ENCODE data around the gene APOA4. TPM values are rescaled to one million over a fixed set of nuclear protein-coding genes. Genes with fewer than 3 reads are reported as not detected.

Gene APOA4
- total and polyA plus RNA-seq, 12 donors = 0.17 to 1.1 TPM; not detected in 10

GRCh38 chr11:116851626-116852025, 28.5 kb upstream of the APOA4 start:
- Histone ChIP-seq H3K4me1 (replicated peaks in 1 of 2) (peaks cover 0 to 26% of the 10 kb centered on the region in 2 donors), H3K27me3 (no peaks in the 10 kb centered on the region), H3K9me3 (replicated peaks in 1 of 3) (no peaks in the 10 kb centered on the region), H3K27ac (peak overlapping the region in 1 of 5 donors; percentile 13), H3K36me3 (replicated peaks in 1 of 2) (peaks cover 0 to 22% of the 10 kb centered on the region in 2 donors), H3K4me3 (no peak overlapping the region)
- TF ChIP-seq CTCF (IDR thresholded peaks at IDR 0.05) = no peak
- TF ChIP-seq POLR2A (IDR thresholded peaks at IDR 0.05) = no peak
- no peak for DNase-seq
- WGBS, 4 donors = 68 to 82% (median 75%) methylated on average over 7 of the region's 7 CpGs
- intact Hi-C loops (cut with DNase I) = no loop called here

- no peak overlapping the region for H3K4me3 ChIP-seq
- no peak for DNase-seq
- no peak for TF ChIP-seq POLR2A (IDR thresholded peaks at IDR 0.05)
- no peak for TF ChIP-seq CTCF (IDR thresholded peaks at IDR 0.05)
- peaks cover 0 to 41% of the 10 kb centered on the region in 2 donors for H3K36me3 ChIP-seq (replicated peaks in 1 of 2)
- H3K27me3 ChIP-seq = no peaks in the 10 kb centered on the region
- H3K9me3 ChIP-seq (replicated peaks in 1 of 3) = no peaks in the 10 kb centered on the region
- intact Hi-C loops (cut with DNase I) = no loop called here
- peaks cover 0 to 26% of the 10 kb centered on the region in 2 donors for H3K4me1 ChIP-seq (replicated peaks in 1 of 2)
- WGBS, 4 donors = 79 to 90% (median 88%) methylated on average over 6 of the region's 6 CpGs
- H3K27ac ChIP-seq = no peak overlapping the region
These were observed 26.4 kb upstream of the APOA4 start for GRCh38 chr11:116849486-116849885.

- no peaks in the 10 kb centered on the region for H3K27me3 ChIP-seq
- DNase-seq = no peak
- no peaks in the 10 kb centered on the region for H3K9me3 ChIP-seq (replicated peaks in 1 of 3)
- no peak overlapping the region for H3K27ac ChIP-seq
- TF ChIP-seq CTCF (IDR thresholded peaks at IDR 0.05) (no peak), POLR2A (IDR thresholded peaks at IDR 0.05) (no peak)
- intact Hi-C loops (cut with DNase I) = no loop called here
- peaks cover 0 to 26% of the 10 kb centered on the region in 2 donors for H3K4me1 ChIP-seq (replicated peaks in 1 of 2)
- no peak overlapping the region for H3K4me3 ChIP-seq
- peaks cover 0 to 42% of the 10 kb centered on the region in 2 donors for H3K36me3 ChIP-seq (replicated peaks in 1 of 2)
- WGBS, 4 donors = 95 to 99% (median 97%) methylated on average over 8 to 12 of the region's 12 CpGs
These were observed 26.0 kb upstream of the APOA4 start for GRCh38 chr11:116849060-116849459.

GRCh38 chr11:116847612-116848011, 24.5 kb upstream of the APOA4 start:
- DNase-seq = no peak
- peaks cover 0 to 48% of the 10 kb centered on the region in 2 donors for H3K36me3 ChIP-seq (replicated peaks in 1 of 2)

More at GRCh38 chr11:116847612-116848011, 24.5 kb upstream of the APOA4 start:
- intact Hi-C loops (cut with DNase I) = no loop called here
- no peak overlapping the region for H3K4me3 ChIP-seq
- H3K4me1 ChIP-seq (replicated peaks in 1 of 2) = peaks cover 0 to 13% of the 10 kb centered on the region in 2 donors
- no peak overlapping the region for H3K27ac ChIP-seq
- H3K27me3 ChIP-seq = no peaks in the 10 kb centered on the region
- 94 to 100% (median 98%) methylated on average over 3 to 4 of the region's 4 CpGs for WGBS, 4 donors
- no peaks in the 10 kb centered on the region for H3K9me3 ChIP-seq (replicated peaks in 1 of 3)
- TF ChIP-seq POLR2A (IDR thresholded peaks at IDR 0.05) (no peak), CTCF (IDR thresholded peaks at IDR 0.05) (no peak)
